ENCODE measurements around the gene SUCNR1. TPM values are rescaled to one million over a fixed set of nuclear protein-coding genes. Genes with fewer than 3 reads are reported as not detected.
A peak's percentile ranks its signal among the peaks of the same experiment; 100 is the strongest.

SUCNR1 gene
- total RNA-seq (2021) (0.35 and 0.41 TPM in 2 replicates), Bru-seq, nascent RNA (percentile 23 among the genes with signal in this experiment), BruChase-seq, experiment 1, labeled RNA remaining after a 2-hour chase (percentile 31 among the genes with signal in this experiment), BruChase-seq, experiment 2, labeled RNA remaining after a 6-hour chase (percentile 31 among the genes with signal in this experiment)
- long read RNA-seq, full-length matches to known transcripts = 1 of 1 reads
- long read RNA-seq, partial matches to known transcripts = 0 of 1 reads
- long read RNA-seq, other reads (novel, unspliced or antisense) = 0 of 1 reads

GRCh38 chr3:151873398-151873797 is at the start of gene SUCNR1:
Gene SUCNR1 (plus strand): TSS chr3:151873643. CDS start chr3:151879893, 6,250 bp downstream.
- intact Hi-C loops (cut with micrococcal nuclease; ENCODE audit: unreplicated experiment) = no loop called here
- no peak within 1 kb of the TSS for H3K27ac ChIP-seq (ENCODE audit: low read depth, low read length, poor library complexity, severe bottlenecking)
- H3K27me3 ChIP-seq (replicated peaks; ENCODE audit: insufficient read depth, low read depth, low read length, poor library complexity) = no peaks in the 10 kb centered on the region
- CTCF ChIA-PET = interaction anchor here (0.9 kb wide), 1 partner anchor 593 kb away, joined by 3 read pairs; no protein-coding TSS in a partner anchor
- TF ChIP-seq EZH2 (IDR thresholded peaks at IDR 0.05; ENCODE audit: borderline replicate concordance, low read depth, low read length, poor library complexity, severe bottlenecking) (no peak), CTCF (conservative IDR thresholded peaks at IDR 0.05; ENCODE audit: low read depth, low read length) (no peak)
- no TSS peak for BruUV-seq (replicated peaks)
- no peaks in the 10 kb centered on the region for H3K36me3 ChIP-seq (ENCODE audit: insufficient read depth, low read length, poor library complexity, severe bottlenecking)
- H3K4me3 ChIP-seq (ENCODE audit: low read depth, low read length, poor library complexity, severe bottlenecking) = no peak within 1 kb of the TSS
- POLR2A ChIA-PET (ENCODE audit: low non-redundant PET) = no interaction called here
- H3K4me1 ChIP-seq (ENCODE audit: insufficient read depth, low read length, poor library complexity, severe bottlenecking) = peaks cover 45% of the 10 kb centered on the region
- DNase-seq (ENCODE audit: low spot score) = peak; percentile 60
- no peaks in the 10 kb centered on the region for H3K9me3 ChIP-seq (ENCODE audit: low read depth, low read length, poor library complexity, severe bottlenecking)

- no peak for TF ChIP-seq EZH2 (IDR thresholded peaks at IDR 0.05; ENCODE audit: borderline replicate concordance, low read depth, low read length, poor library complexity, severe bottlenecking)
- TF ChIP-seq CTCF (conservative IDR thresholded peaks at IDR 0.05; ENCODE audit: low read depth, low read length) = no peak
- Histone ChIP-seq H3K4me3 (ENCODE audit: low read depth, low read length, poor library complexity, severe bottlenecking) (no peak overlapping the region), H3K27ac (ENCODE audit: low read depth, low read length, poor library complexity, severe bottlenecking) (no peak overlapping the region), H3K4me1 (ENCODE audit: insufficient read depth, low read length, poor library complexity, severe bottlenecking) (no peaks in the 10 kb centered on the region), H3K36me3 (ENCODE audit: insufficient read depth, low read length, poor library complexity, severe bottlenecking) (no peaks in the 10 kb centered on the region), H3K27me3 (replicated peaks; ENCODE audit: insufficient read depth, low read depth, low read length, poor library complexity) (no peaks in the 10 kb centered on the region), H3K9me3 (ENCODE audit: low read depth, low read length, poor library complexity, severe bottlenecking) (peaks cover 6% of the 10 kb centered on the region)
- POLR2A ChIA-PET (ENCODE audit: low non-redundant PET) = no interaction called here
- DNase-seq (ENCODE audit: low spot score) = no peak
- CTCF ChIA-PET = no interaction called here
- no TSS peak for BruUV-seq (replicated peaks)
- intact Hi-C loops (cut with micrococcal nuclease; ENCODE audit: unreplicated experiment) = no loop called here
Observed at GRCh38 chr3:151827816-151828215, 45.6 kb upstream of the SUCNR1 start.

GRCh38 chr3:151835751-151836525 is 37.5 kb upstream of the SUCNR1 start:
- H3K4me1 ChIP-seq (ENCODE audit: insufficient read depth, low read length, poor library complexity, severe bottlenecking) = peaks cover 36% of the 10 kb centered on the region
- no TSS peak for BruUV-seq (replicated peaks)
- H3K36me3 ChIP-seq (ENCODE audit: insufficient read depth, low read length, poor library complexity, severe bottlenecking) = no peaks in the 10 kb centered on the region
- no peaks in the 10 kb centered on the region for H3K9me3 ChIP-seq (ENCODE audit: low read depth, low read length, poor library complexity, severe bottlenecking)
- H3K4me3 ChIP-seq (ENCODE audit: low read depth, low read length, poor library complexity, severe bottlenecking) = no peak overlapping the region
- CTCF ChIA-PET = no interaction called here
- no peak for TF ChIP-seq CTCF (conservative IDR thresholded peaks at IDR 0.05; ENCODE audit: low read depth, low read length)
- no peak for TF ChIP-seq EZH2 (IDR thresholded peaks at IDR 0.05; ENCODE audit: borderline replicate concordance, low read depth, low read length, poor library complexity, severe bottlenecking)
- intact Hi-C loops (cut with micrococcal nuclease; ENCODE audit: unreplicated experiment) = loop anchor here (5.0 kb wide), 3 partner anchors 69 to 669 kb away; no protein-coding TSS in a partner anchor
- H3K27ac ChIP-seq (ENCODE audit: low read depth, low read length, poor library complexity, severe bottlenecking) = no peak overlapping the region
- no peaks in the 10 kb centered on the region for H3K27me3 ChIP-seq (replicated peaks; ENCODE audit: insufficient read depth, low read depth, low read length, poor library complexity)
- POLR2A ChIA-PET (ENCODE audit: low non-redundant PET) = interaction anchor here (0.5 kb wide), 1 partner anchor 1225 kb away, joined by 3 read pairs; no protein-coding TSS in a partner anchor
- DNase-seq (ENCODE audit: low spot score) = no peak
